HepG2 (cell line): ENCODE data around the gene COASY. TPM values are rescaled to one million over a fixed set of nuclear protein-coding genes. Genes with fewer than 3 reads are reported as not detected.

Experiments used
- ATAC-seq: fragments of 200-7000 bp; cut with Tn5 transposase; 3 replicates; pipeline ENCODE4 v1.9.1; 2020; ENCODE audit warnings: mild to moderate bottlenecking, moderate library complexity
- BruUV-seq: library from RNA; stranded (reverse); fragments of 400-500 nt; replicated peaks from 2 replicates; lab custom pipeline; 2021; lab: Mats Ljungman, UMichigan
- CTCF ChIA-PET: fragments of 300-600 bp; formaldehyde crosslinking; extraction: SDS; loops from one replicate; lab custom pipeline; 2021; ENCODE audit warnings: low total read pairs, inconsistent platforms, low intra/inter-chr PET ratio; lab: Yijun Ruan, JAX
- POLR2A ChIA-PET: fragments of 350-600 bp; sonication (Branson Sonifier 250); formaldehyde crosslinking; loops from one replicate; lab custom pipeline; 2020; ENCODE audit warnings: antibody characterized with exemption, inconsistent platforms; lab: Yijun Ruan, JAX
- DNase-seq: peaks from one replicate; pipeline ENCODE4 v3.0.0-alpha.2; 2015; ENCODE audit warnings: low spot score
- FAIRE-seq: peaks from 3 replicates; lab custom pipeline; 2011; peaks lifted over from hg19 to GRCh38; lab: Jason Lieb, UNC
- H2AFZ ChIP-seq: one replicate; pipeline ENCODE4 v1.6.1; 2011; ENCODE audit warnings: low read length, inconsistent platforms
- H3K27ac ChIP-seq: fragments of 300-600 bp; 3 replicates; pipeline ENCODE4 v1.8.0; 2011; ENCODE audit warnings: mixed run types, mild to moderate bottlenecking, mixed read lengths, low read length, inconsistent platforms; ENCODE audit not compliant: insufficient read depth; ENCODE audit errors: extremely low read length
- H3K27me3 ChIP-seq, 2 experiments: fragments of 200-600 bp in 1 of 2; 2 replicates in 1 of 2; 3 replicates in 1 of 2; pipeline versions ENCODE4 v1.6.0 to v1.8.0; 2011; ENCODE audit warnings: low read length in 2 of 2, mild to moderate bottlenecking in 2 of 2, moderate library complexity in 2 of 2, inconsistent platforms in 1 of 2; ENCODE audit not compliant: insufficient read depth in 2 of 2, control insufficient read depth in 1 of 2
- H3K36me3 ChIP-seq, 2 experiments: fragments of 200-600 bp in 1 of 2; replicated peaks in 1 of 2; 2 replicates in 1 of 2; 3 replicates in 1 of 2; pipeline versions ENCODE4 v1.5.1 to v1.8.0; 2011; ENCODE audit warnings: low read length in 2 of 2, inconsistent platforms in 1 of 2; ENCODE audit not compliant: insufficient read depth in 2 of 2, control insufficient read depth in 1 of 2
- H3K4me1 ChIP-seq: 2 replicates; pipeline ENCODE4 v1.5.1; 2012; ENCODE audit warnings: low read length, inconsistent platforms; ENCODE audit not compliant: insufficient read depth
- H3K4me2 ChIP-seq: 2 replicates; pipeline ENCODE4 v1.6.0; 2011; ENCODE audit warnings: low read depth, low read length, inconsistent platforms
- H3K4me3 ChIP-seq, 3 experiments: fragments of 200-600 bp in 1 of 3; sonication (generic), shearing (Covaris generic) in 1 of 3; replicated peaks in 1 of 3; 2 replicates each; pipeline ENCODE4 v1.5.1; 2011 to 2016; ENCODE audit warnings: low read length in 3 of 3, inconsistent platforms in 2 of 3, low read depth in 2 of 3, mild to moderate bottlenecking in 2 of 3, control low read depth in 1 of 3, mixed read lengths in 1 of 3; ENCODE audit not compliant: insufficient read depth in 1 of 3
- H3K79me2 ChIP-seq: one replicate; pipeline ENCODE4 v1.6.1; 2011; ENCODE audit warnings: low read length, inconsistent platforms; ENCODE audit not compliant: insufficient read depth
- H3K9ac ChIP-seq: 2 replicates; pipeline ENCODE4 v1.6.0; 2011; ENCODE audit warnings: mild to moderate bottlenecking, low read depth, low read length, inconsistent platforms; ENCODE audit not compliant: insufficient read depth
- H3K9me3 ChIP-seq: 2 replicates; pipeline ENCODE4 v1.5.1; 2012; ENCODE audit warnings: mild to moderate bottlenecking, low read length
- H4K20me1 ChIP-seq: 2 replicates; pipeline ENCODE4 v1.6.0; 2011; ENCODE audit warnings: inconsistent platforms, mild to moderate bottlenecking, low read length, moderate library complexity; ENCODE audit not compliant: insufficient read depth
- ATF7 ChIP-seq, 2 experiments: fragments of 450-650 bp in 1 of 2; sonication (generic) in 1 of 2; formaldehyde crosslinking in 1 of 2; IDR thresholded peaks; 2 replicates each; pipeline versions ENCODE4 v1.4.0 to v1.6.1; 2016 to 2020; ENCODE audit warnings: antibody characterized with exemption in 1 of 2, mild to moderate bottlenecking in 1 of 2, missing genetic modification reagents in 1 of 2
- CSRNP1 ChIP-seq: sonication (generic); formaldehyde crosslinking; IDR thresholded peaks from 2 replicates; pipeline ENCODE4 v1.8.1; 2023; ENCODE audit warnings: mild to moderate bottlenecking, missing genetic modification reagents
- FOXA1 ChIP-seq, 2 experiments: fragments of 450-650 bp in 1 of 2; sonication (generic) in 1 of 2; formaldehyde crosslinking in 1 of 2; IDR thresholded peaks; 2 replicates each; pipeline versions ENCODE4 v1.4.0 to v1.6.1; 2016 to 2020; ENCODE audit warnings: missing genetic modification reagents in 1 of 2
- GLI4 ChIP-seq: sonication (generic); formaldehyde crosslinking; IDR thresholded peaks from 2 replicates; pipeline ENCODE4 v1.5.1; 2020; ENCODE audit warnings: missing genetic modification reagents, mild to moderate bottlenecking, moderate library complexity, borderline replicate concordance
- MIXL1 ChIP-seq: IDR thresholded peaks from 2 replicates; pipeline ENCODE4 v1.6.1; 2016
- PBX2 ChIP-seq: IDR thresholded peaks from 2 replicates; pipeline ENCODE4 v1.6.1; 2016; ENCODE audit warnings: control low read depth
- PHF5A ChIP-seq: IDR thresholded peaks from one replicate; pipeline ENCODE4 v1.6.1; 2018; ENCODE audit warnings: low read depth, missing genetic modification reagents; ENCODE audit not compliant: unreplicated experiment
- POLR2A ChIP-seq, 2 experiments: IDR thresholded peaks; 2 replicates each; pipeline ENCODE4 v1.6.1; 2011; ENCODE audit warnings: low read depth in 2 of 2, low read length in 2 of 2, mild to moderate bottlenecking in 1 of 2, moderate library complexity in 1 of 2; ENCODE audit not compliant: insufficient read depth in 1 of 2
- SMAD3 ChIP-seq: sonication (generic); formaldehyde crosslinking; IDR thresholded peaks from 2 replicates; pipeline ENCODE4 v1.4.0; 2020; ENCODE audit warnings: missing genetic modification reagents
- ZBTB39 ChIP-seq: sonication (generic); formaldehyde crosslinking; IDR thresholded peaks from 2 replicates; pipeline ENCODE4 v1.5.0; 2020; ENCODE audit warnings: missing genetic modification reagents
- ZMYM4 ChIP-seq: sonication (generic); formaldehyde crosslinking; IDR thresholded peaks from 2 replicates; pipeline ENCODE4 v1.8.1; 2023; ENCODE audit warnings: mild to moderate bottlenecking, missing genetic modification reagents
- ZSCAN22 ChIP-seq: sonication (generic); formaldehyde crosslinking; IDR thresholded peaks from 2 replicates; pipeline ENCODE4 v1.4.0; 2020; ENCODE audit warnings: mild to moderate bottlenecking, missing genetic modification reagents
- WGBS: methylation state at CpG from one replicate; pipeline ENCODE4 v1.1.6; 2017; ENCODE audit warnings: low lambda C conversion rate; 5-methylcytosine and 5-hydroxymethylcytosine counted together
- in situ Hi-C: cut with HindIII; loops from 2 replicates; pipeline ENCODE4 v1.10.0; 2017; ENCODE audit warnings: low pct_unique_long_range_greater_than_20kb; ENCODE audit not compliant: extremely low pct_ligation_motif_present
- intact Hi-C: fragments of 100-400 bp; cut with micrococcal nuclease; formaldehyde crosslinking; loops from one replicate; pipeline ENCODE4 v1.10.0; 2022; ENCODE audit not compliant: unreplicated experiment
- polyA plus RNA-seq, 8 experiments: library from polyadenylated mRNA; depleted of rRNA in 3 of 8; stranded (reverse) in 7 of 8; unstranded in 1 of 8; fragments of >200 nt; fragmentation: Illumina TruSeq in 4 of 8; extraction: Trizol in 4 of 8; gene quantifications; 2 replicates each; pipeline versions ENCODE4 v1.2.1 to v1.2.3, GENCODE V29; 2011 to 2016; ENCODE audit warnings: low read depth in 4 of 8, missing spikeins in 1 of 8, mixed read lengths in 1 of 8; ENCODE audit not compliant: insufficient read depth in 1 of 8
- total RNA-seq, 5 experiments: library from RNA; depleted of rRNA; stranded (reverse); fragments of >200 nt; fragmentation: Illumina TruSeq; extraction: Trizol; gene quantifications; 2 replicates each; pipeline ENCODE4 v1.2.3, GENCODE V29; 2016; ENCODE audit warnings: low read depth in 1 of 5
- TF ChIP-seq, protein P1 (sequence below): sonication (generic); formaldehyde crosslinking; IDR thresholded peaks from 2 replicates; pipeline ENCODE4 v1.5.1; 2020; ENCODE audit warnings: missing genetic modification reagents, mild to moderate bottlenecking, borderline replicate concordance

The COASY gene
- total and polyA plus RNA-seq, 2 of the 13 experiments (the other 11 are each of a cell fraction or from before 2014, with no cell fraction given) = 90.7 to 125 TPM

- DNase-seq = no peak
- Histone ChIP-seq H3K36me3 (peaks cover 6 to 20% of the 10 kb centered on the region in 2 experiments), H3K9me3 (no peaks in the 10 kb centered on the region), H3K27me3 (no peaks in the 10 kb centered on the region), H2AFZ (no peak overlapping the region), H3K79me2 (peaks cover 21% of the 10 kb centered on the region), H4K20me1 (peaks cover 6% of the 10 kb centered on the region; the same call in 1 of the 2 replicates), H3K4me1 (no peaks in the 10 kb centered on the region), H3K4me2 (no peak overlapping the region), H3K9ac (no peak overlapping the region), H3K4me3 (no peak overlapping the region), H3K27ac (no peak overlapping the region)
- no peak for ATAC-seq
- WGBS = 97% methylated on average over 3 of the region's 3 CpGs
- POLR2A ChIA-PET = interaction anchor here (1.4 kb wide), 1 partner anchor 13 kb away, joined by 5 read pairs; the partner anchor contains the start of genes RETREG3 and TUBG1
- no TSS peak for BruUV-seq
- TF ChIP-seq PHF5A (CRISPR knock-in tag) = no peak
- no peak for TF ChIP-seq ATF7 (IDR thresholded peaks at IDR 0.05)
- TF ChIP-seq ATF7 (CRISPR knock-in tag; IDR thresholded peaks at IDR 0.05) = no peak
- intact Hi-C loops (no loop called here), in situ Hi-C loops (no loop called here)
- CTCF ChIA-PET = interaction anchor here (0.6 kb wide), 1 partner anchor 165 kb away, joined by 3 read pairs; no protein-coding TSS in a partner anchor
- no peak for FAIRE-seq
Measured at GRCh38 chr17:42596386-42596785, 34.4 kb downstream of the COASY start.

DNA sequence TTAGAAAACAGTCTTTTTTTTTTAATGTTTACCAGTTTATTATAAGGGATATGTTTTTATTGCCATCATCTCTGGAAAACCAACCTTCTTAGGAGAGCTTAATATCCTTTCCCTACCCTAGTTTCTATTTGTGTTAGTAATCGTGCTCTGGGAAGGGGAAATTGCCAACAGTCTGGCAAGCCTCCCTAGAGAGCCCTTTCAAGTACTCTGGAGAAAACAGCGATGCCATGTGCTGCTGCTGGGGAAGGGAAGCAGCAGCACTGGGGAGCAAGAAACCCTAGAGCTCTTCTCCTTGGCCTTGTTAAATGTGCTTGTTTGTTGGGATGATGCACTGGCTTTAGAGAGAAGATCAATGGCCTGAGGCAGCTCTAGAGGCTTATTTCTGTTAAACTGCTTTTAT is 37.0 kb downstream of the COASY start:
- Histone ChIP-seq H3K79me2 (peaks cover 41% of the 10 kb centered on the region), H3K4me3 (no peak overlapping the region), H3K36me3 (peaks cover 8 to 19% of the 10 kb centered on the region in 2 experiments; a peak in 3 of 5 replicates), H3K9ac (no peak overlapping the region), H4K20me1 (peaks cover 6% of the 10 kb centered on the region; the same call in 1 of the 2 replicates), H3K27me3 (no peaks in the 10 kb centered on the region), H3K27ac (no peak overlapping the region), H2AFZ (no peak overlapping the region), H3K4me1 (no peaks in the 10 kb centered on the region), H3K9me3 (no peaks in the 10 kb centered on the region), H3K4me2 (no peak overlapping the region)
- no peak for FAIRE-seq
- in situ Hi-C loops = no loop called here
- intact Hi-C loops = no loop called here
- CTCF ChIA-PET = no interaction called here
- BruUV-seq = TSS peak; percentile 28
- ATAC-seq = no peak
- 94% methylated on average over 2 of the region's 2 CpGs for WGBS
- no peak for DNase-seq
- POLR2A ChIA-PET = interaction anchor here (1.3 to 2.1 kb wide), 2 partner anchors 11 to 21 kb away, joined by 3 to 9 read pairs; partner anchors contain the start of genes RETREG3 and TUBG1
- TF ChIP-seq POLR2A (IDR thresholded peaks at IDR 0.05; ENCODE audit: insufficient read depth in 1 of 2, low read depth in 2 of 2, low read length in 2 of 2) (no peak), ZBTB39 (CRISPR knock-in tag) (no peak), SMAD3 (CRISPR knock-in tag) (no peak), MIXL1 (CRISPR knock-in tag) (no peak), PBX2 (CRISPR knock-in tag) (no peak), CSRNP1 (CRISPR knock-in tag) (no peak), ZMYM4 (CRISPR knock-in tag) (no peak), FOXA1 (IDR thresholded peaks at IDR 0.05) (no peak), FOXA1 (CRISPR knock-in tag; IDR thresholded peaks at IDR 0.05) (no peak), GLI4 (CRISPR knock-in tag) (no peak), ZSCAN22 (no peak)
- TF ChIP-seq, protein P1, sequence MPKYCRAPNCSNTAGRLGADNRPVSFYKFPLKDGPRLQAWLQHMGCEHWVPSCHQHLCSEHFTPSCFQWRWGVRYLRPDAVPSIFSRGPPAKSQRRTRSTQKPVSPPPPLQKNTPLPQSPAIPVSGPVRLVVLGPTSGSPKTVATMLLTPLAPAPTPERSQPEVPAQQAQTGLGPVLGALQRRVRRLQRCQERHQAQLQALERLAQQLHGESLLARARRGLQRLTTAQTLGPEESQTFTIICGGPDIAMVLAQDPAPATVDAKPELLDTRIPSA (CRISPR knock-in tag) = no peak
